Activated CD8-positive, alpha-beta memory T cell treated with anti-CD3 and anti-CD28 coated beads for 24 hours (primary cell): ENCODE results near the gene SOCS7.
A peak's percentile ranks its signal among the peaks of the same experiment; 100 is the strongest.

Experiments
- DNase-seq: peaks from one replicate; pipeline ENCODE4 v3.0.0-alpha.2; 2020

Gene SOCS7

GRCh38 chr17:38338535-38338934, 13.1 kb upstream of the SOCS7 start:
- DNase-seq = no peak

DNA sequence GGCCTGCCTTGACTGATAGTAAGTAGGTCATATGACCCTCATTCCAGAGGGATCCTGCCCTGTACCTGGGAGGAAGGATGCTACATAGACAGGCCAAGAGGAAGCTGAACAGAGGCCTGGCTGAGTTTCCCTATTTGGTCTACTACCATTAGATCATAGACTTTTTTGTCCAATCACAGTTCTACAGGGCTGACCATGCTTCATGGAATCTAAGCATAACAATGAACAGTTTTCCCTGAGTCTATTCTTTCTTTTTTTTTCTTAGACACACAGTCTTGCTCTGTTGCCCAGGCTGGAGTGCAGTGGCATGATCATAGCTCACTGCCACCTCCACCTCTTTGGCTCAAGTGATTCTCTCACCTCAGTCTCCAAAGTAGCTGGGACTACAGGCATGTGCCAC, 11.8 kb upstream of the SOCS7 start:
- DNase-seq = no peak

GRCh38 chr17:38341035-38341721, 10.5 kb upstream of the SOCS7 start:
- no peak for DNase-seq

- DNase-seq = no peak
These were observed 8.6 kb upstream of the SOCS7 start for GRCh38 chr17:38342886-38343607.

DNA sequence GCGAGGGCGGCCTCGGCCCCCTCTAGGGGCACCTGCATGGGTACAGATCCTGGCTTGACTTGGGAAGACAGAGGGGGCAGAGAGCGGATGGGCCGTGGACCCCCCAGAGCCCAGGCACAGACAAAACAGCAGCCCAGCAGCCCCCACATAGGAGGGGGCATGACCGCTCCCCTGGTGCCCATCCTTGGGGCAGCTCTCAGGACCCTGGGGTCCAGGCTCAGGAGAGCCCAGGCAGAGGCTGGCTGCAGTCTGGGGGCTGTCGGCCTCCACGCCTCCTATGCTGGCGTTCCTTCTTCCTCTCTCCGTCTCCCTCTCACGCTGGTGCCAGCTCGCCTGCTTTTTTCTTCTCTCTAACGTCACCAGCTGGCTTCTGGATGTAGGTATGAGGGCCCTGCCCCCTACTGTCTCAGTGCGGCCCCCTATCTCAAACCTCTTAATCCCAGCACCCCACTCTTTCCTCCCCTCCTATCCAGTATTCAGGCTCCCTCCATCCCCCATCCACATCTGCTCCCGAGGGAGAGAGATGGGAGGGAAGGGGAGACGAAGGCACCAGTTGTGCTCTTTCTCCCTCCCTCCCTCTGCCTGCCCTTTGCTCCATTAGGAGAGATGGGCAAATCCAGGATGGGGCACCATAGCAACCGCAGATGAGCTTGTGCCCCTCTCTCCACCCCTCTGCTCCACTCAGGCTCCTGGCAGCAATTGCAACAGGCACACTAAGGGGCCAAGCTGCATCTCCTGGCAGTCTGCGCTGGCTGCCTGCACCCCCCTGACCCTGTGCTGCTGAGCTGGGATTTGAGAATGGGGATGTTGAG, 7.8 kb upstream of the SOCS7 start, which contains the start of gene GPR179:
Gene GPR179 (minus strand): TSS at position 349 of the 812 bp plus-strand sequence. CDS start 167 bp downstream, at position 182.
- no peak for DNase-seq

- no peak for DNase-seq
These were observed 7.3 kb upstream of the SOCS7 start for GRCh38 chr17:38344420-38344745.

DNA sequence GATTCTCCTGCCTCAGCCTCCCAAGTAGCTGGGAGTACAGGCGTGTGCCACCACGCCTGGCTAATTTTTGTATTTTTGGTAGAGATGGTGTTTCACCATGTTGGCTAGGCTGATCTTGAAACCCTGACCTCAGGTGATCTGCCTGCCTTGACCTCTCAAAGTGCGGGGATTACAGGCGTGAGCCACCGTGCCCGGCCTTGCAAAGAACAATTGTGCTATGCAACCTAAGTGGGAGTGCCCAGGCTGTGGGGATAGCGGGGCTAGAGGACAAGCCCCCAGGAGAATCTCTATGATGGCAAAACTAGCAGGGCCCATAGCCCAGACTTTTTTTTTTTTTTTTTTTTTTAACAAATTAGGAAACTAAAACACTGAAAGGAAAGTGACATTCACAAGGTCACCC, 5.9 kb upstream of the SOCS7 start:
- no peak for DNase-seq

DNA sequence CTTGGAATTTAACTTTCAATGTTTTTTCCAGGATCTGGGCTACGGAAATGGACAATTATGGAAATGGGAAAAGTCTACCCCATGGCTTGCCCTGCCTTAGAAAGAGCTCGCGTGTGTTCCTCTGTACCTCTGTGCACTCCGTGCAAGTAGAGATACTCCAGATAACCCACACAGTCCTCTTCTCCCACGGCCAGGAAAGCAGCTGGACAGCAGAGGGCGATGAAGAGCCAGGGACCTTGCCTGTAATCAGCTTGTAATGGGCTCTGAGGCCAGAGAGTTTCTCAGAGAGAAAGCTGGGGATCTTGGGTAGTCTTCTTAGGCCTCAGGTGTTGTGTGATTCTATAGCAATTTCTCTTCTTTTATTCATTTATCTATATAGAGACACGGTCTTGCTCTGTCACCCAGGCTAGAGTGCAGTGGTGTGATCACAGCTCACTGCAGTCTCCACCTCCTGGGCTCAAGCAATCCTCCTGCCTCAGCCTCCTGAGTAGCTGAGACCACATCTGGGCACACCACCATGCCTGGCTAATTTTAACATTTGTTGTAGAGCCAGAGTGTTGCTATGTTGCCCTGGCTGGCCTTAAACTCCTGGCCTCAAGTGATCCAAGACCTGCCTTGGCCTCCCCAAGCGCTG, 2.4 kb upstream of the SOCS7 start:
- DNase-seq = peak; percentile 93

- DNase-seq = no peak
These were observed 1.6 kb upstream of the SOCS7 start for GRCh38 chr17:38350035-38350434.

DNA sequence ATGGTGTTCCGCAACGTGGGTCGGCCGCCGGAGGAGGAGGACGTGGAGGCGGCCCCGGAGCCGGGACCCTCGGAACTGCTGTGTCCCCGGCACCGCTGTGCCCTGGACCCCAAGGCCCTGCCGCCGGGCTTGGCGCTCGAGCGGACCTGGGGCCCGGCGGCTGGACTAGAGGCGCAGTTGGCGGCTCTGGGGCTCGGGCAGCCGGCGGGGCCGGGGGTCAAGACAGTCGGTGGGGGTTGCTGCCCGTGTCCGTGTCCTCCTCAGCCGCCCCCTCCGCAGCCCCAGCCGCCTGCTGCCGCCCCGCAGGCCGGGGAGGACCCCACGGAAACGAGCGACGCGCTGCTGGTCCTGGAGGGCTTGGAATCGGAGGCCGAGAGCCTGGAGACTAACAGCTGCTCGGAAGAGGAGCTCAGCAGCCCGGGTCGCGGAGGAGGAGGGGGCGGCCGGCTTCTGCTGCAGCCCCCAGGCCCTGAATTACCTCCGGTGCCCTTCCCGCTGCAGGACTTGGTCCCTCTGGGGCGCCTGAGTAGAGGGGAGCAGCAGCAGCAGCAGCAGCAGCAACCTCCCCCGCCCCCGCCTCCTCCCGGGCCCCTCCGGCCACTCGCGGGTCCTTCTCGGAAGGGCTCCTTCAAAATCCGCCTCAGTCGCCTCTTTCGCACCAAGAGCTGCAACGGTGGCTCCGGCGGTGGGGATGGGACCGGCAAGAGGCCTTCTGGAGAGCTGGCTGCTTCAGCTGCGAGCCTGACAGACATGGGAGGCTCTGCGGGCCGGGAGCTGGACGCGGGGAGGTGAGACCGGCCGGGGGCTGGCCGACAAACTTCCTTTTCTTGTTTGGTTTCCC, 821 bp downstream of the SOCS7 start:
- DNase-seq = peak; percentile 65

DNA sequence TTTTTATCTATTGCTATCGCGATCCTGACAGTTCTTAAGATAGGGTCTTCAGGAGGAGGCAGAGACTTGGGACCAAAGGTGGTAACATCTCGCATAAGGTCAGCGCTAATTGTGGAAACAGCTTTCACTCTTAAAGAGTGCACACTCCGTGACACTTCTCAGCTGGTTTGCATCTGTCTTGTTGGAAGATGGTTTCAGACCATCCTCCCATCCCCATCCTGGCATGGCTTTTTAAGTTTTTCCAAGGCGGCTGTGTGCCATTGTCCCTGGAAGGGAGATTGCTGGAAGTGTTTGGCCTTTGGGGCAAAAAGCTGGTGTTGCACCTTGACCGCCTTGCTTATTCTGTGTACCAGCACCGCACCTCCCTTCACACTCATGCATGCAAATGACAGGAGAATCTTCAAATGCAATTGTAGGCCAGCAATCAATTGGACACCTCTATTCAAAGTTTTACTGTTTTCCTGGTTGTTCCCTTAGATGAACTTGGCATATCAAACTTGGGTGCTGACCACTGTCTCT, 1.5 kb downstream of the SOCS7 start:
- no peak for DNase-seq

GRCh38 chr17:38353668-38354067, 2.0 kb downstream of the SOCS7 start:
- no peak for DNase-seq

- DNase-seq = no peak
These were observed 2.8 kb downstream of the SOCS7 start for GRCh38 chr17:38354466-38354865.

GRCh38 chr17:38355251-38355650, 3.6 kb downstream of the SOCS7 start:
- DNase-seq = no peak

- DNase-seq = no peak
These were observed 6.0 kb downstream of the SOCS7 start for GRCh38 chr17:38357486-38358123.

- no peak for DNase-seq
These were observed 7.2 kb downstream of the SOCS7 start for GRCh38 chr17:38358586-38359513.

DNA sequence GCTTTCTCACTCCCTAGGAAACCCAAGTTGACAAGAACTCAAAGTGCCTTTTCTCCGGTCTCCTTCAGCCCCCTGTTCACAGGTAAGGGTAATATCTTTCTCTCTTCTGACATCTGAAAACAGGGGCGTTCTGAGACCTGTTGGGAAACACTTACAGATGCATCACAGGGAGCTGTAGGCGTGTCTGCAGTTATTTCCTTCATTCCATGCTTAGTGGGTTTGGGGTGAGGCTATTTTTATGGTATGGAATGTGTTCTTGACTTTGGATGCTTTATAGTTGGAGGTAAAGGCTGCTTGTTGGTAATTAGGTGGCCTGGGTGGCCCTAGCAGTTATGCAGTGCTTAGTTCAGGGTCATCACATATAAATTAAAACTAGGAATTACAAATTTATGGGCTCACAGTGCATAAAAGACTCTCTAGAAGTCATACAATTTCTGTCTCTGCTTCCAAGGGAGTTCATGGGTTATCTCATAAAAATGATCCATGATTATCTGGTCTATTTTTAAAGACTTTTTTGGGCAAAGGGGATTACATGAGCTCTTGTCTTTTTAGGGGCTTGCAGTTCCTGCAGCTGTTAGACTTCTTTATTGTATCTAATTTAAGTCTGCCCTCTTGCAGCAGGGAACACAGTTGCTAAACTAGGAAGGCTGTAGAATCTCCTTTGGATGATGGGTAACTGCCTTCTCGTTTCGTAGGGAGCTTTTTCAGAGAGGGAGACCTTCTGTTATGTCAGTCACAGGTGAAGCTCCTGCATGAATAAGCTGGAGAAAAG, 10.2 kb downstream of the SOCS7 start:
- DNase-seq = no peak

- DNase-seq = no peak
These were observed 11.4 kb downstream of the SOCS7 start for GRCh38 chr17:38363016-38363415.

GRCh38 chr17:38364741-38365140, 13.1 kb downstream of the SOCS7 start:
- no peak for DNase-seq
